ENCODE data around the gene HOMER1. TPM values are rescaled to one million over a fixed set of nuclear protein-coding genes. Genes with fewer than 3 reads are reported as not detected.

HOMER1 gene
- total RNA-seq, 6 experiments from 2014 or later: 2.0 to 5.1 (median 2.9) TPM

DNA sequence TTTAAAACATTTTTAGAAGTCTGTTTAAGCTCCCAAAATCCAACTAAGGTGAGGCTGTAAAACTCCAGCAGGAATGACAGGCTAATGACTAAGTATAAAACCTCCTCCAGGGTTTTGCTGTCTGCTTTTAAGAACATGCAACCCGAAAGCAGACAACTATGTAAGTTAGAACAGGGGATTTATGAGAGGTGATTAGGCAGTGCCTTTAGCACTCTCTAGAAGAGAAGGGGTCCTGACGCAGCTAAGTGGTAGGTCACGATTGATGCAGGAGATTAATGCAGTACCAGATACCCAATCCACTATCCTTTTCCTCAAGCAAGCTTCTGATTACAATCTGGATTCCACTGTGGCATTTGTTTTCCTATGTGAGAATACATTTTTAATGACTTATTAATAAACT lies 25.9 kb downstream of the HOMER1 start:
- no peak for TF ChIP-seq CTCF (IDR thresholded peaks at IDR 0.05)
- DNase-seq: no peak
- H3K27me3 Mint-ChIP-seq (ENCODE audit: insufficient read depth): no peaks in the 10 kb centered on the region; the same call in 1 of the 2 replicates
- H3K36me3 Mint-ChIP-seq (ENCODE audit: low read depth): no peaks in the 10 kb centered on the region
- no peak overlapping the region for H3K27ac Mint-ChIP-seq
- H3K4me1 Mint-ChIP-seq (ENCODE audit: low read depth): peaks cover 12% of the 10 kb centered on the region; the same call in 1 of the 2 replicates
- no peak overlapping the region; the same call in 1 of the 2 replicates for H3K4me3 Mint-ChIP-seq
- H3K9me3 Mint-ChIP-seq: no peaks in the 10 kb centered on the region

DNA sequence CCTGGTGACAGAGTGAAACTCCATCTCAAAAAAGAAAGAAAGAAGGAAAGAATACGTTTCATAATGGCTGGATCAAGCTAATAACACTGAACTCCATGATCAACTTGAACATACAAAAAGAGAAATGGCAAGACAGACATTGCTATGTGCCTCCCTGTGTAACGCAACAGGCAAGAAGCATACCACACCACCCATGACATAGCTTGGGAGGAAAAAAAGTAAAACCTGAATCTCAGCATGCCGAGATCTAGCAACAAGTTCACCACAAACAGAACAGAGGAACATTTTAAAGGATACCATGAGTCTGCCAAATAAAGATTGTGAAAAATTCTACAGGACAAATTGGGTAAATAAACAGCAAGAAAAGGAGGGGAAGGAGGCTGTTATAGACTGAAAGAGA lies 26.7 kb downstream of the HOMER1 start:
- Mint-ChIP-seq H3K27ac (no peak overlapping the region), H3K36me3 (ENCODE audit: low read depth) (no peaks in the 10 kb centered on the region), H3K27me3 (ENCODE audit: insufficient read depth) (no peaks in the 10 kb centered on the region; the same call in 1 of the 2 replicates), H3K4me3 (no peak overlapping the region), H3K9me3 (no peaks in the 10 kb centered on the region), H3K4me1 (ENCODE audit: low read depth) (peaks cover 12% of the 10 kb centered on the region; the same call in 1 of the 2 replicates)
- no peak for DNase-seq
- TF ChIP-seq CTCF (IDR thresholded peaks at IDR 0.05): no peak

GRCh38 chr5:79486116-79486515 lies 27.8 kb downstream of the HOMER1 start:
- Mint-ChIP-seq H3K27ac (no peak overlapping the region), H3K27me3 (ENCODE audit: insufficient read depth) (no peaks in the 10 kb centered on the region; the same call in 1 of the 2 replicates), H3K9me3 (no peaks in the 10 kb centered on the region), H3K4me1 (ENCODE audit: low read depth) (peaks cover 12% of the 10 kb centered on the region; the same call in 1 of the 2 replicates), H3K4me3 (no peak overlapping the region), H3K36me3 (ENCODE audit: low read depth) (no peaks in the 10 kb centered on the region)
- no peak for TF ChIP-seq CTCF (IDR thresholded peaks at IDR 0.05)
- no peak for DNase-seq

DNA sequence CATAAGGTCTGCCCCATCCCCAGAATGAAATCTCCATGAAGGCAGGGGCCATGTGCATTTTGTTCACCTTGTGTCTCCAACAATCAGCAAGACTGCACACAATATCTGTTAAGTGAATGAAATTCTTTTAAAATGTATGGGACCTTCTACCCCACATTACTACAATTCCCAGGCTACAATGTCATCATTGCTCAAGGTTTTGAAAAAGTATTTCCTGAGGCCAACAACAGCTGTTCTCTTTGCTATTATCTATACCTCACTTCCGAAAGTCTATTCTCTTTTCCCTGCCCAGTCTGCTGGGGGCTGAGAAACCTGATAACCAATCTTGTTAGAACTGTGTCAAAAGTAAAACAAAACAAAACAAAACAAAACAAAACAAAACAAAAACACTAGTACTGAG lies 29.2 kb downstream of the HOMER1 start:
- peaks cover 12% of the 10 kb centered on the region; the same call in 1 of the 2 replicates for H3K4me1 Mint-ChIP-seq (ENCODE audit: low read depth)
- no peaks in the 10 kb centered on the region; the same call in 1 of the 2 replicates for H3K27me3 Mint-ChIP-seq (ENCODE audit: insufficient read depth)
- no peak for TF ChIP-seq CTCF (IDR thresholded peaks at IDR 0.05)
- no peak overlapping the region for H3K4me3 Mint-ChIP-seq
- no peaks in the 10 kb centered on the region for H3K36me3 Mint-ChIP-seq (ENCODE audit: low read depth)
- no peak overlapping the region for H3K27ac Mint-ChIP-seq
- DNase-seq: no peak
- no peaks in the 10 kb centered on the region for H3K9me3 Mint-ChIP-seq

DNA sequence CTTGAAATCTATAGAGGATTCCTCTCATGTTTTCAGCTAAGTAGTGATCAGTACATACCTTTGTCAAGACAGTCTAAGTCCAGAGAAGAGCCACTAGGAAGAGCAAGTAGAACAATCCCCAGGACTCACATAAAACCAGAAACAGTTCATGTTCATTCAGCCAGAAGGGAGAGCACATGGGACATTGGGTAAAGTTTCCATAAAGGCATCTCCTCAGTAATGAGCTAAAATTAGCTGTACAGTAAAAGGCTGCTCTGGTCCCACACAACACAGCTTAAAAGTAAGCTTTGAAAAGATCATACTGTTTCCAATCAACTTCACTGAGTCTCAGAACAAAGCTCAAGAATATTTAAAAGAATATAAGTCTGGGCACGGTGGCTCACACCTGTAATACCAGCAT lies 32.4 kb downstream of the HOMER1 start:
- TF ChIP-seq CTCF (IDR thresholded peaks at IDR 0.05): no peak
- Mint-ChIP-seq H3K9me3 (no peaks in the 10 kb centered on the region), H3K27me3 (ENCODE audit: insufficient read depth) (no peaks in the 10 kb centered on the region; the same call in 1 of the 2 replicates), H3K27ac (no peak overlapping the region), H3K36me3 (ENCODE audit: low read depth) (no peaks in the 10 kb centered on the region), H3K4me1 (ENCODE audit: low read depth) (no peaks in the 10 kb centered on the region), H3K4me3 (no peak overlapping the region)
- no peak for DNase-seq

DNA sequence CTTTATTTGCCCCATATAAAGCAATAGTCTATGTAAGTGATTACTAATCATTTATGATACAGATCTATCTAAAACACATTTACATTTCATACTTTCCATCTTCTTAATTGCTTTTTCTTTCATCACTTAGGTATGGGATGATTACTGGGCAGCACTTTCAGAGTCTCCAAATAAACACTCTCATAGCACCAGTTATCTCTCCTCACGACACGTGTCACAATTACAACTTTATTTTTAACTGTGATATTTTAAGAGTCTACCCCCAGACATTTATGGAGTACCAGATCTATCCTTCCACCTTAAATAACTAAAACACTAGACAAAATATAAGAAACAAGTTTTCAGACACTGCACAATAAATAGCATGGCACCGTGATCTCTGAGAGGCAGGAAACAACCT lies 32.9 kb downstream of the HOMER1 start:
- H3K4me1 Mint-ChIP-seq (ENCODE audit: low read depth): no peaks in the 10 kb centered on the region
- no peak for DNase-seq
- no peaks in the 10 kb centered on the region for H3K9me3 Mint-ChIP-seq
- no peaks in the 10 kb centered on the region for H3K36me3 Mint-ChIP-seq (ENCODE audit: low read depth)
- TF ChIP-seq CTCF (IDR thresholded peaks at IDR 0.05): no peak
- no peaks in the 10 kb centered on the region; the same call in 1 of the 2 replicates for H3K27me3 Mint-ChIP-seq (ENCODE audit: insufficient read depth)
- H3K27ac Mint-ChIP-seq: no peak overlapping the region
- H3K4me3 Mint-ChIP-seq: no peak overlapping the region
